Measurements from ENCODE around the gene ZNF268. TPM values are rescaled to one million over a fixed set of nuclear protein-coding genes. Genes with fewer than 3 reads are reported as not detected.

ZNF268 gene
- polyA plus RNA-seq, 2 of the 4 experiments (the other 2 are of a cell fraction) = 12.5 to 21.5 TPM

- ChIA-PET POLR2A (no interaction called here), CTCF (no interaction called here)
- DNase-seq (ENCODE audit: low read depth in 1 of 2, low spot score in 1 of 2) = no peak
- ATAC-seq = no peak
- no peak overlapping the region for H3K27ac ChIP-seq
- WGBS (ENCODE audit: missing lambda C conversion rate) = 90% methylated on average over 14 of the region's 20 CpGs
- H3K4me3 ChIP-seq = no peak overlapping the region
- TF ChIP-seq ESRRA (IDR thresholded peaks at IDR 0.05; ENCODE audit: borderline replicate concordance, low read length) = no peak
- TF ChIP-seq CBX8 (IDR thresholded peaks at IDR 0.05) = no peak
- no peak for TF ChIP-seq EP300 (IDR thresholded peaks at IDR 0.05)
- no peak overlapping the region for H3K4me2 ChIP-seq
- H3K9me3 ChIP-seq = peaks cover 65% of the 10 kb centered on the region
- H3K4me1 ChIP-seq = no peaks in the 10 kb centered on the region
- no peak for FAIRE-seq
Observed at GRCh38 chr12:133234971-133235370, 53.7 kb downstream of the ZNF268 start.

- DNase-seq (ENCODE audit: low read depth in 1 of 2, low spot score in 1 of 2) = no peak
- ATAC-seq = no peak
- TF ChIP-seq MAFK (IDR thresholded peaks at IDR 0.05; ENCODE audit: partially characterized antibody) = no peak
- no peak for TF ChIP-seq USF2 (IDR thresholded peaks at IDR 0.05)
- TF ChIP-seq ZFP36 (IDR thresholded peaks at IDR 0.05; ENCODE audit: borderline replicate concordance, partially characterized antibody) = no peak
- TF ChIP-seq PHF8 (IDR thresholded peaks at IDR 0.05; ENCODE audit: borderline replicate concordance, low read depth) = no peak
- no peak for TF ChIP-seq POLR2AphosphoS2 (conservative IDR thresholded peaks at IDR 0.05; ENCODE audit: low read length)
- TF ChIP-seq JUNB (IDR thresholded peaks at IDR 0.05) = no peak
- TF ChIP-seq BHLHE40 (IDR thresholded peaks at IDR 0.05; ENCODE audit: low read depth, low read length) = no peak
- no peak for TF ChIP-seq ZSCAN20 (CRISPR knock-in tag; IDR thresholded peaks at IDR 0.05)
- TF ChIP-seq CHD4 (IDR thresholded peaks at IDR 0.05; ENCODE audit: borderline replicate concordance) = no peak
- TF ChIP-seq SREBF2 (IDR thresholded peaks at IDR 0.05) = no peak
- TF ChIP-seq, protein P1, sequence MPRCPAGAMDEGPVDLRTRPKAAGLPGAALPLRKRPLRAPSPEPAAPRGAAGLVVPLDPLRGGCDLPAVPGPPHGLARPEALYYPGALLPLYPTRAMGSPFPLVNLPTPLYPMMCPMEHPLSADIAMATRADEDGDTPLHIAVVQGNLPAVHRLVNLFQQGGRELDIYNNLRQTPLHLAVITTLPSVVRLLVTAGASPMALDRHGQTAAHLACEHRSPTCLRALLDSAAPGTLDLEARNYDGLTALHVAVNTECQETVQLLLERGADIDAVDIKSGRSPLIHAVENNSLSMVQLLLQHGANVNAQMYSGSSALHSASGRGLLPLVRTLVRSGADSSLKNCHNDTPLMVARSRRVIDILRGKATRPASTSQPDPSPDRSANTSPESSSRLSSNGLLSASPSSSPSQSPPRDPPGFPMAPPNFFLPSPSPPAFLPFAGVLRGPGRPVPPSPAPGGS (IDR thresholded peaks at IDR 0.05) = no peak
- 58% methylated on average over 11 of the region's 61 CpGs for WGBS (ENCODE audit: missing lambda C conversion rate)
- ChIA-PET POLR2A (no interaction called here), CTCF (no interaction called here)
- no peak for FAIRE-seq
- Histone ChIP-seq H3K27ac (no peak within 1 kb of the TSS), H3K4me2 (no peak within 1 kb of the TSS), H3K4me1 (no peaks in the 10 kb centered on the region), H3K4me3 (no peak within 1 kb of the TSS), H3K9me3 (peaks cover 70% of the 10 kb centered on the region)
Observed at GRCh38 chr12:133235401-133236112, 54.3 kb downstream of the ZNF268 start, which contains the start of gene ANHX. Gene ANHX, minus strand, starts transcription at chr12:133235877. Its CDS starts 1,521 bp downstream, at chr12:133234356.

GRCh38 chr12:133236144-133236543, 54.8 kb downstream of the ZNF268 start:
- FAIRE-seq (no peak), ATAC-seq (no peak), DNase-seq (ENCODE audit: low read depth in 1 of 2, low spot score in 1 of 2) (no peak)
- Histone ChIP-seq H3K4me3 (no peak overlapping the region), H3K9me3 (peaks cover 69% of the 10 kb centered on the region), H3K4me1 (no peaks in the 10 kb centered on the region), H3K4me2 (no peak overlapping the region), H3K27ac (no peak overlapping the region)
- ChIA-PET POLR2A (no interaction called here), CTCF (no interaction called here)
- no peak for TF ChIP-seq CBX2 (IDR thresholded peaks at IDR 0.05; ENCODE audit: borderline replicate concordance, low read depth)
- TF ChIP-seq NR3C1 (IDR thresholded peaks at IDR 0.05) = no peak
- TF ChIP-seq, protein P2, sequence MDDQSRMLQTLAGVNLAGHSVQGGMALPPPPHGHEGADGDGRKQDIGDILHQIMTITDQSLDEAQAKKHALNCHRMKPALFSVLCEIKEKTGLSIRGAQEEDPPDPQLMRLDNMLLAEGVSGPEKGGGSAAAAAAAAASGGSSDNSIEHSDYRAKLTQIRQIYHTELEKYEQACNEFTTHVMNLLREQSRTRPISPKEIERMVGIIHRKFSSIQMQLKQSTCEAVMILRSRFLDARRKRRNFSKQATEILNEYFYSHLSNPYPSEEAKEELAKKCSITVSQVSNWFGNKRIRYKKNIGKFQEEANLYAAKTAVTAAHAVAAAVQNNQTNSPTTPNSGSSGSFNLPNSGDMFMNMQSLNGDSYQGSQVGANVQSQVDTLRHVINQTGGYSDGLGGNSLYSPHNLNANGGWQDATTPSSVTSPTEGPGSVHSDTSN (IDR thresholded peaks at IDR 0.05) = no peak
- TF ChIP-seq ESRRA (IDR thresholded peaks at IDR 0.05; ENCODE audit: borderline replicate concordance, low read length) = no peak
- TF ChIP-seq EP300 (IDR thresholded peaks at IDR 0.05) = no peak
- no peak for TF ChIP-seq ELK1 (IDR thresholded peaks at IDR 0.05; ENCODE audit: low read depth, low read length)
- TF ChIP-seq PHF8 (IDR thresholded peaks at IDR 0.05; ENCODE audit: borderline replicate concordance, low read depth) = no peak
- TF ChIP-seq FOXS1 (CRISPR knock-in tag; IDR thresholded peaks at IDR 0.05) = no peak
- no peak for TF ChIP-seq RNF2 (IDR thresholded peaks at IDR 0.05; ENCODE audit: borderline replicate concordance, low read depth)
- no peak for TF ChIP-seq MAFK (IDR thresholded peaks at IDR 0.05; ENCODE audit: partially characterized antibody)
- TF ChIP-seq JUN (IDR thresholded peaks at IDR 0.05) = no peak
- no peak for TF ChIP-seq EHMT2 (IDR thresholded peaks at IDR 0.05; ENCODE audit: low read depth)
- no peak for TF ChIP-seq RCOR1 (IDR thresholded peaks at IDR 0.05; ENCODE audit: low read depth, low read length)
- 78% methylated on average over 9 of the region's 44 CpGs for WGBS (ENCODE audit: missing lambda C conversion rate)
